ENCODE results near the gene ADAP2.
"Not testable (repeated sequence)": the region's sequence is repeated elsewhere in the genome, so short reads cannot be mapped to it uniquely, and the experiment has no call there.

ADAP2 gene

GRCh38 chr17:30970831-30971567, 49.3 kb downstream of the ADAP2 start, which contains the start of gene RNF135:
TSS of gene RNF135 (plus strand) at chr17:30971039. CDS start at chr17:30971074, 35 bp downstream.
- DNase-seq: no peak

- DNase-seq: no peak
These were observed 53.5 kb downstream of the ADAP2 start for GRCh38 chr17:30975042-30975820.

DNA sequence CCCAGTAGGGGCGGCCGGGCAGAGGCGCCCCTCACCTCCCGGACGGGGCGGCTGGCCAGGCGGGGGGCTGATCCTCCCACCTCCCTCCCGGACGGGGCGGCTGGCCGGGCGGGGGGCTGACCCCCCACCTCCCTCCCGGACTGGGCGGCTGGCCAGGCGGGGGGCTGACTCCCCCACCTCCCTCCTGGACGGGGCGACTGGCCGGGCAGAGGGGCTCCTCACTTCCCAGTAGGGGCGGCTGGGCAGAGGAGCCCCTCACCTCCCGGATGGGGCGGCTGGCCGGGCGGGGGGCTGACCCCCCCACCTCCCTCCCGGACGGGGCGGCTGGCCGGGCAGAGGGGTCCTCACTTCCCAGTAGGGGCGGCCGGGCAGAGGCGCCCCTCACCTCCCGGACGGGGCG, 58.2 kb downstream of the ADAP2 start:
- not testable (repeated sequence) for DNase-seq

DNA sequence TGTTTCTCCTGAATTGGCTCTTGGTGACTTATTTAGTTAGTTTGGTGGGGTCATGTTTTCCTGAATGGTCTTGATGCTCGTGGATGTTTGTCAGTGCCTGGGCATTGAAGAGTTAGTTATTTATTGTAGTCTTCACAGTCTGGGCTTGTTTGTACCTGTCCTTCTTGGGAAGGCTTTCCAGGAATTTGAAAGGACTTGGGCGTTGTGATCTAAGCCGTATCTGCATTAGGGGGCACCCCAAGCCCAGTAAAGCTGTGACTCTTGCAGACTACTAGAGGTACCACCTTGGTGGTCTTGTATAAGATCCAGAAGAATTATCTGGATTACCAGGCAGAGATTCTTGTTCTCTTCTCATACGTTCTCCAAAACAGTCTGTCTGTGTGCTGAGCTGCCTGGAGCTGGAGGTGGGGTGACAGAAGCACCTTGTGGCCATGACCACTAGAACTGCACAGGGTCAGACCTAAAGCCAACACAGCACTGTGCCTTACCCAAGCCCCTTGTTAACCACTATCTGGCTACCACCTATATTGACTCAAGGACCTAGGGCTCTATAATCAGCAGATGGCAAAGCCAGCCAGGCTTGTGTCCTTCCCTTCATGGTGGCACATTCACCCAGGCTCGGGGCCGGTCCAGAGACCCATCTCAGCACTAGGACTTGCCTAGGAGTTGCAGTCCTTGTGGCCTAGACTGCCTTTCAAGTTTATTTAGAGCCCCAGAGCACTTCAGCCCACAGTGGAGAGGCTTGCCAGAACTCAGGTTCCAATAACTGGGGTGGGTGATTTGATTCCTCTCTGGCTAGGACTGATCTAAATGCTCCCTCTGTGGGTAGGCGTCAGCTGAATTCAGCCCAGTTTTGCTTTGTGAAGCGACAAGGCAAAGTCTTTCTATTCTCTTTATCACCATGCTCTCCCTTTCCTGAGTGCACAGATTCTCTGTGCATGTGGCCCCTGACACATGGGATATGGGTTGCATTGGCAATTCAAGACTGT, 60.1 kb downstream of the ADAP2 start:
- DNase-seq: no peak

DNA sequence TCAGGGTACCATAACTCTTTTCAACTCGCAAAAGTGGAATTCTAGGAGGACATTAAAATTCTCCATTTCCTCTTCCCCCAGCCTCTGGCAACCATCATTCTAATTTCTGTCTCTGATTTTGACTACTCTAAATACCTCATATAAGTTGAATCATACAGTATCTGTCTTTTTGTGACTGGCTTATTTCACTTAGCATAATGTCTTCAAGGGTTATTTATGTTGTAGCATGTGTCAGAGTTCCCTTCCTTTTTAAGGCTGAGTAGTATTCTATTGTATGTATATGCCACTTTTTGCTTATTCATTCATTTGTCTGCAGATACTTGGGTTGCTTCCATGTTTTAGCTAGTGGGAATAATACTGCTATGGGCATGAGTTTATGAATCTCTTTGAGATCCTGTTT, 61.1 kb downstream of the ADAP2 start:
- no peak for DNase-seq

- DNase-seq: no peak
These were observed 68.7 kb downstream of the ADAP2 start for GRCh38 chr17:30990458-30990857.

- DNase-seq: no peak
These were observed 70.8 kb downstream of the ADAP2 start for GRCh38 chr17:30992551-30992950.

GRCh38 chr17:30995347-30995746, 73.6 kb downstream of the ADAP2 start:
- DNase-seq: no peak

DNA sequence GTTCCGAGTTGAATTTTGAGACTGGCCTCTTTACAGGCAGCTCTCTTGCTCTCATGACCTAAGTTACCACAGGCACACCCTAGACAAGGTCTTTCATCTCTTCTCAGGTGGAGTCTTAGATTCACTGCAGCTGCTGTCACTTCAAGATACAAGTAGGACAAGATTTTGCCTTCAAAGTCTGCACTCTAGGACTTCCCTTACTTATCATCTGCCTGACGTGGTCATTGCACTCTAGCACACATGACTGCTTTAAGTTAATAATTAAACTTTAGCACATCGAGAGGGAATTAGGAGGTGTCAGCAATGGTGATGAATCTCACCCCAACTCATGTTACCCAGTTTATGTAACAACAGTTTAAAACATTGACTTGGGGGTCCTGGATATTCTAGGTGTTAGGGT, 74.7 kb downstream of the ADAP2 start:
- DNase-seq: no peak

DNA sequence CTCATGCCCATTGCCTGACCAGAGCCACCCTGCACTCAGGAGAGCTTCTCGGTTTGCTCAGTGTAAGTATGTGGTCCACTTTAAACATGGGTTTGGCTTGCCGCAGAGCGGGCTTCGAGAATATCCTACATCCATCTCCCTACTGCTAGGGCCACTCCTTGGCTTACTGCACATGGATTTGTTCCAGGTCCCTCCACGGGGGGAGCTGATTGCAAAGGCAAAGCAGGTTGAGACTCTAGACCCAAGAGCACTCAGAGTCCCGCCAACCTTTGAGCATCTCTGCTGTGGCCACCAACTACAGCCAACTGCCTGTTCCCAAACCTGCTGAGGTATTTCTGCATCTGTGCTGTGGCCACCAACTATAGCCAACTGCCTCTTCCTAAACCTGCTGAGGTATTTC, 75.5 kb downstream of the ADAP2 start:
- DNase-seq: no peak

DNA sequence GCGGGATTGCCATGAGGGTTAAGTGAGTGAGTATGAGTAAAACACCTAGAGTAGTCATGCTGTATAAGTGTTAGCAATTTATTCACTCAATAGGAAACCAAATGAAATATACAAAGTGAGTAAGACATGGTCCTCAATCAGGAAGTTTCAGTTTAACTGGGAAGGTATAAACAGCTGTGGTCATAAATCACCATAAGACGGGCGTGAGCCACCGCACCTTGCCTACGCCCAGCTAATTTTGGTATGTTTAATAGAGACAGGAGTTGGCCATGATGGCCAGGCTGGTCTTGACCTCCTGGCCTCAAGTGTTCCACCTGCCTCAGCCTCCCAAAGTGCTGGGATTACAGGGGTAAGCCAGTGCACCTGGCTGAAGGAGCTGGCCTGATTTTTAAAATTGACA, 76.1 kb downstream of the ADAP2 start:
- DNase-seq: no peak

GRCh38 chr17:31002047-31002446, 80.3 kb downstream of the ADAP2 start:
- no peak for DNase-seq

GRCh38 chr17:31003225-31003866, 81.6 kb downstream of the ADAP2 start:
- DNase-seq: no peak

- no peak for DNase-seq
These were observed 82.4 kb downstream of the ADAP2 start for GRCh38 chr17:31004160-31004559.

DNA sequence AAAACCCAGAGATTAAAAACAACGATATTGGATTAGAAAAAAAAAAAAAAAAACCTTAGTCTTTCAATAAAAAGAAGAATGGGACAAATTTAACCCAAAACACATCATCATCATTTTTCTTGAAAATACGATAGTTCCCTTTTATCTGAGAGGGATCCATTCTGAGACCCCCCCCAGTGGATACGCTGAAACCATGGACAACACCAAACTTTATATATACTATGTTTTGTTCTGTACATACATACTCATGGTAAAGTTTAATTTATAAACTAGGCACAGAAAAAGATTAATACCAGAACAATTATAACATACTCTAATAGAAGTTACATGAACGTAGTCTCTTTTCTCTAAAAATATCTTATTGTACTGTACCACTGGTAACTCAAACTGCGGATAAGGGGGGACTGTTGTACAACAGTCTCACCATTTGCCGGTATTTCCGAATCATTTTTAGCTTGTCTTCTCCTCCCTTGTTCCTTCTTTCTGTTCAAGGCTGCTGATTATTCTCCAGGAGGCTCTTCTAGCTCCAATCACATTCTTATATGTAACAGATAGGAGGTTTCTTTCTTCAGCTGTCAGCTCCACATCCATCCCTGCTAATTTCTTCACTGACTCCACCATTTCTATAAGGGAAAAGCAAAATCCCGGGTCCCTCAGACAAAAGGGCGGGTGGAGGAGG, 86.1 kb downstream of the ADAP2 start:
- no peak for DNase-seq

- DNase-seq: no peak
These were observed 86.8 kb downstream of the ADAP2 start for GRCh38 chr17:31008374-31009041.
